Stimulated activated CD4-positive, alpha-beta T cell treated with anti-CD3 and anti-CD28 coated beads, Interleukin-1b, Interleukin-23, amount 100 ng/mL, for 4 hours (primary cell): ENCODE data around the gene LCTL.

Experiments used
- DNase-seq, 2 donors: peaks; one replicate each; pipeline ENCODE4 v3.0.0-alpha.2; 2020; ENCODE audit warnings: low read depth in 2 of 2

LCTL gene

GRCh38 chr15:66566963-66567531 is 1.2 kb upstream of the LCTL start:
- DNase-seq, result peak; percentile 22 to 39

GRCh38 chr15:66565141-66565641 is 607 bp downstream of the LCTL start:
- DNase-seq, result no peak

GRCh38 chr15:66564136-66565041 is 1.4 kb downstream of the LCTL start:
- DNase-seq, result no peak

GRCh38 chr15:66563566-66564110 is 2.2 kb downstream of the LCTL start:
- no peak for DNase-seq

GRCh38 chr15:66563126-66563525 is 2.7 kb downstream of the LCTL start:
- DNase-seq, result no peak

GRCh38 chr15:66560856-66561525 is 4.8 kb downstream of the LCTL start:
- DNase-seq, result no peak

GRCh38 chr15:66558271-66558670 is 7.5 kb downstream of the LCTL start:
- DNase-seq, result no peak

GRCh38 chr15:66555685-66556084 is 10.1 kb downstream of the LCTL start:
- DNase-seq, result no peak

- DNase-seq, result no peak
Measured at GRCh38 chr15:66545255-66545654, 20.5 kb downstream of the LCTL start.

GRCh38 chr15:66542896-66543295 is 22.9 kb downstream of the LCTL start:
- DNase-seq, result no peak

- DNase-seq, result no peak
Measured at GRCh38 chr15:66535056-66535455, 30.7 kb downstream of the LCTL start.

GRCh38 chr15:66524838-66525237 is 41.0 kb downstream of the LCTL start:
- no peak for DNase-seq

- no peak for DNase-seq
Measured at GRCh38 chr15:66523926-66524325, 41.9 kb downstream of the LCTL start.

- no peak for DNase-seq
Measured at GRCh38 chr15:66515901-66516322, 49.9 kb downstream of the LCTL start.

GRCh38 chr15:66514586-66514985 is 51.2 kb downstream of the LCTL start:
- no peak for DNase-seq

- no peak for DNase-seq
Measured at GRCh38 chr15:66508293-66508883, 57.4 kb downstream of the LCTL start.

GRCh38 chr15:66505818-66506217 is 60.0 kb downstream of the LCTL start:
- no peak for DNase-seq

GRCh38 chr15:66505430-66505811 is 60.4 kb downstream of the LCTL start:
- no peak for DNase-seq

GRCh38 chr15:66504563-66505429 is 61.0 kb downstream of the LCTL start, which contains the start of the genes RPL4 and ZWILCH:
RPL4 (minus strand) TSS chr15:66504855; CDS start chr15:66504790, 65 bp downstream.
ZWILCH (plus strand) TSS chr15:66505326; CDS start chr15:66505339, 13 bp downstream.
- DNase-seq, result peak; percentile 64 to 73

GRCh38 chr15:66503780-66504562 is 61.8 kb downstream of the LCTL start:
- no peak for DNase-seq
